ENCODE measurements around the gene PURB. TPM values are rescaled to one million over a fixed set of nuclear protein-coding genes. Genes with fewer than 3 reads are reported as not detected.

The PURB gene
- total and polyA plus RNA-seq, 10 of the 15 experiments (the other 5 are each of a cell fraction or from before 2014, with no cell fraction given): 0.77 to 18.6 (median 8.9) TPM

GRCh38 chr7:44921607-44922350, 36.4 kb upstream of the PURB start:
- Histone ChIP-seq H3K27ac (ENCODE audit: control insufficient read depth, insufficient read depth) (no peak overlapping the region), H3K79me2 (ENCODE audit: control insufficient read depth, insufficient read depth, low read length) (no peaks in the 10 kb centered on the region), H3K4me3 (no peak overlapping the region), H4K20me1 (ENCODE audit: control insufficient read depth, insufficient read depth) (no peaks in the 10 kb centered on the region), H3K4me2 (ENCODE audit: control insufficient read depth, insufficient read depth) (no peak overlapping the region), H3K9ac (ENCODE audit: control insufficient read depth, insufficient read depth, low read length) (no peak overlapping the region), H3K4me1 (ENCODE audit: control insufficient read depth, insufficient read depth, low read length) (no peaks in the 10 kb centered on the region), H3K27me3 (replicated peaks in 1 of 2; ENCODE audit: control insufficient read depth in 2 of 2, insufficient read depth in 2 of 2, low read length in 1 of 2) (no peaks in the 10 kb centered on the region), H2AFZ (ENCODE audit: control insufficient read depth, low read depth, low read length) (no peak overlapping the region; the same call in 1 of the 2 replicates), H3K36me3 (ENCODE audit: control insufficient read depth in 2 of 2, insufficient read depth in 2 of 2, low read length in 1 of 2) (no peaks in the 10 kb centered on the region), H3K9me3 (replicated peaks; ENCODE audit: control insufficient read depth, insufficient read depth, low read length) (no peaks in the 10 kb centered on the region)
- CTCF ChIA-PET: interaction anchor here (0.6 to 5.8 kb wide), 14 partner anchors 34 to 335 kb away, joined by 3 to 117 read pairs (median 4); no protein-coding TSS in a partner anchor
- RAD21 ChIA-PET (ENCODE audit: unreplicated experiment): interaction anchor here (0.7 to 2.8 kb wide), 4 partner anchors 64 to 215 kb away, joined by 3 to 15 read pairs (median 12); no protein-coding TSS in a partner anchor
- intact Hi-C loops (cut with micrococcal nuclease; ENCODE audit: unreplicated experiment): loop anchor here (1.0 to 2.0 kb wide), 3 partner anchors 64 to 333 kb away; no protein-coding TSS in a partner anchor
- 28% methylated on average over 14 of the region's 14 CpGs for WGBS (ENCODE audit: insufficient coverage, insufficient replicate concordance, low lambda C conversion rate, missing lambda C conversion rate)
- POLR2A ChIA-PET: interaction anchor here (0.5 kb wide), 1 partner anchor 104 kb away, joined by 8 read pairs; no protein-coding TSS in a partner anchor
- FAIRE-seq (peak; percentile 88), DNase-seq (ENCODE audit: low read depth, low spot score) (peak; percentile 15), ATAC-seq (peak; percentile 100)
- BruUV-seq (replicated peaks): no TSS peak
- in situ Hi-C loops (cut with MboI): no loop called here
- SMC1A ChIA-PET (ENCODE audit: uncharacterized antibody, unreplicated experiment): interaction anchor here (0.5 to 11.9 kb wide), 6 partner anchors 17 to 797 kb away, joined by 3 to 138 read pairs (median 4); no protein-coding TSS in a partner anchor
- TF ChIP-seq DPF2 (IDR thresholded peaks at IDR 0.05) (no peak), ZNF384 (IDR thresholded peaks at IDR 0.05; ENCODE audit: borderline replicate concordance, low read depth, low read length) (no peak), YY1 (IDR thresholded peaks at IDR 0.05; ENCODE audit: low read depth, low read length) (peak; percentile 83), MTA2 (IDR thresholded peaks at IDR 0.05; ENCODE audit: low read depth) (no peak), ZNF217 (IDR thresholded peaks at IDR 0.05) (no peak), CUX1 (IDR thresholded peaks at IDR 0.05; ENCODE audit: insufficient replicate concordance, low read depth, low read length) (no peak), MAX (IDR thresholded peaks at IDR 0.05; ENCODE audit: low read depth, low read length) (peak; percentile 49; the same call in 1 of the 2 replicates), CTCF (IDR thresholded peaks at IDR 0.05 in 2 of 3, conservative IDR thresholded peaks at IDR 0.05 in 1 of 3; ENCODE audit: control insufficient read depth in 2 of 3, extremely low read depth in 1 of 3, insufficient read depth in 1 of 3, low read depth in 3 of 3, low read length in 3 of 3) (peak; percentile 86 to 92 (median 88)), SKIL (IDR thresholded peaks at IDR 0.05; ENCODE audit: low read depth, poor library complexity, severe bottlenecking) (no peak), PKNOX1 (IDR thresholded peaks at IDR 0.05) (0 out of 2 replicates have a peak, but pooled peaks have one; percentile 27), TCF12 (IDR thresholded peaks at IDR 0.05; ENCODE audit: low read depth, low read length) (peak; percentile 57; the same call in 1 of the 2 replicates)
